ENCODE measurements around the gene COX6A2. TPM values are rescaled to one million over a fixed set of nuclear protein-coding genes. Genes with fewer than 3 reads are reported as not detected.

The COX6A2 gene
- not detected for total RNA-seq

- Histone ChIP-seq H3K27me3 (no peaks in the 10 kb centered on the region), H3K36me3 (no peaks in the 10 kb centered on the region), H3K9me3 (no peaks in the 10 kb centered on the region), H3K4me3 (peak within 1 kb of the TSS; percentile 37 to 54), H3K27ac (peak within 1 kb of the TSS; percentile 30 to 70 (median 64)), H3K4me1 (peaks cover 0 to 16% (median 3%) of the 10 kb centered on the region in 3 donors)
- no peak for ATAC-seq
- 40% methylated on average over 3 of the region's 7 CpGs; no CpG with 5 or more reads in 1 of the 2 donors for WGBS, 2 donors (ENCODE audit: low coverage in 1 of 2)
- no peak for TF ChIP-seq EP300 (IDR thresholded peaks at IDR 0.05)
- TF ChIP-seq POLR2AphosphoS5 (IDR thresholded peaks at IDR 0.05), result no peak
- no peak for TF ChIP-seq POLR2A (IDR thresholded peaks at IDR 0.05)
- no peak for TF ChIP-seq CTCF (IDR thresholded peaks at IDR 0.05)
These were observed at the start of gene COX6A2 for GRCh38 chr16:31428279-31428597. TSS of gene COX6A2 (minus strand) at chr16:31428360. CDS start at chr16:31428325, 35 bp downstream.

GRCh38 chr16:31477220-31478216, 49.4 kb upstream of the COX6A2 start:
- peaks cover 2 to 71% (median 14%) of the 10 kb centered on the region in 3 donors for H3K4me1 ChIP-seq
- 61% methylated on average over 27 of the region's 67 CpGs; no CpG with 5 or more reads in 1 of the 2 donors for WGBS, 2 donors (ENCODE audit: low coverage in 1 of 2)
- H3K27me3 ChIP-seq, result no peaks in the 10 kb centered on the region
- peaks cover 0 to 64% of the 10 kb centered on the region in 2 donors for H3K36me3 ChIP-seq
- H3K4me3 ChIP-seq, result peak overlapping the region in 1 of 2 donors; percentile 33
- TF ChIP-seq POLR2AphosphoS5 (IDR thresholded peaks at IDR 0.05) (peak; percentile 28), EP300 (IDR thresholded peaks at IDR 0.05) (no peak), POLR2A (IDR thresholded peaks at IDR 0.05) (no peak), CTCF (IDR thresholded peaks at IDR 0.05) (peak in 1 of 4 experiments; percentile 19)
- peak overlapping the region in 3 of 4 donors; percentile 50 to 67 (median 64) for H3K27ac ChIP-seq
- no peaks in the 10 kb centered on the region for H3K9me3 ChIP-seq
- no peak for ATAC-seq

- 27 to 59% methylated on average over 3 to 17 of the region's 68 CpGs for WGBS, 2 donors (ENCODE audit: low coverage in 1 of 2)
- H3K36me3 ChIP-seq, result peaks cover 0 to 64% of the 10 kb centered on the region in 2 donors
These were observed 48.4 kb upstream of the COX6A2 start for GRCh38 chr16:31476303-31477219.

GRCh38 chr16:31475946-31476302, 47.8 kb upstream of the COX6A2 start:
- WGBS, 2 donors (ENCODE audit: low coverage in 1 of 2), result no CpG with 5 or more reads among the region's 26 CpGs
- no peak for TF ChIP-seq CTCF (IDR thresholded peaks at IDR 0.05)
- TF ChIP-seq POLR2AphosphoS5 (IDR thresholded peaks at IDR 0.05), result no peak
- TF ChIP-seq EP300 (IDR thresholded peaks at IDR 0.05), result no peak
- no peak for TF ChIP-seq POLR2A (IDR thresholded peaks at IDR 0.05)
- peaks cover 0 to 64% of the 10 kb centered on the region in 2 donors for H3K36me3 ChIP-seq
- H3K27ac ChIP-seq, result peak overlapping the region in 3 of 4 donors; percentile 50 to 67 (median 64)
- no peaks in the 10 kb centered on the region for H3K27me3 ChIP-seq
- peaks cover 2 to 74% (median 14%) of the 10 kb centered on the region in 3 donors for H3K4me1 ChIP-seq
- no peak for ATAC-seq
- H3K4me3 ChIP-seq, result peak overlapping the region in 1 of 2 donors; percentile 33
- no peaks in the 10 kb centered on the region for H3K9me3 ChIP-seq

More at GRCh38 chr16:31476303-31477219, 48.4 kb upstream of the COX6A2 start:
- TF ChIP-seq POLR2A (IDR thresholded peaks at IDR 0.05), result peak in 1 of 2 donors; percentile 10
- TF ChIP-seq CTCF (IDR thresholded peaks at IDR 0.05), result no peak
- no peak for ATAC-seq
- H3K27ac ChIP-seq, result peak overlapping the region in 3 of 4 donors; percentile 50 to 67 (median 64)
- peak overlapping the region in 1 of 2 donors; percentile 33 for H3K4me3 ChIP-seq
- H3K27me3 ChIP-seq, result no peaks in the 10 kb centered on the region
- H3K9me3 ChIP-seq, result no peaks in the 10 kb centered on the region
- peaks cover 2 to 73% (median 14%) of the 10 kb centered on the region in 3 donors for H3K4me1 ChIP-seq

All from gastroesophageal sphincter (tissue), 4 donors.